Endothelial cell of umbilical vein (primary cell): ENCODE data around the gene TMEM87B.

Source experiments
- CTCF ChIP-seq, 2 donors: IDR thresholded peaks; 1 replicate in 1 of 2; 2 replicates in 1 of 2; pipeline ENCODE4 v1.5.1; 2011; ENCODE audit warnings: low read length in 2 of 2, mild to moderate bottlenecking in 2 of 2, moderate library complexity in 2 of 2, control low read depth in 1 of 2, inconsistent platforms in 1 of 2, low read depth in 1 of 2; ENCODE audit not compliant: insufficient read depth in 1 of 2; ENCODE audit errors: extremely low read depth in 1 of 2
- JUN ChIP-seq: IDR thresholded peaks from 2 replicates; pipeline ENCODE4 v1.6.1; 2011; ENCODE audit warnings: borderline replicate concordance, low read depth; ENCODE audit not compliant: insufficient read length, insufficient read depth
- POLR2A ChIP-seq: IDR thresholded peaks from 2 replicates; pipeline ENCODE4 v1.6.1; 2012; ENCODE audit warnings: low read depth, mild to moderate bottlenecking, control low read depth, low read length
- POLR2AphosphoS5 ChIP-seq: IDR thresholded peaks from 2 replicates; pipeline ENCODE4 v1.6.1; 2012; ENCODE audit warnings: low read depth, mild to moderate bottlenecking, control low read depth, low read length, moderate library complexity; ENCODE audit not compliant: insufficient read depth

- TF ChIP-seq CTCF (IDR thresholded peaks at IDR 0.05; ENCODE audit: extremely low read depth in 1 of 2, insufficient read depth in 1 of 2, low read depth in 1 of 2, low read length in 2 of 2) (no peak), POLR2AphosphoS5 (no peak), JUN (no peak), POLR2A (no peak)
Measured at GRCh38 chr2:112089375-112089774, 34.3 kb downstream of the TMEM87B start.
